GM23338 (cell line): ENCODE results near the gene TRABD. TPM values are rescaled to one million over a fixed set of nuclear protein-coding genes. Genes with fewer than 3 reads are reported as not detected.

ENCODE experiments used
- ATAC-seq: fragments of 200-7000 bp; cut with Tn5 transposase; 3 replicates; pipeline ENCODE4 v1.9.1; 2020
- DNase-seq: peaks from one replicate; pipeline ENCODE4 v3.0.0-alpha.2; 2015; ENCODE audit warnings: low spot score
- H2AFZ ChIP-seq: fragments of 200-600 bp; sonication (generic); 2 replicates; pipeline ENCODE4 v1.8.0; 2016; ENCODE audit warnings: antibody characterized with exemption, mild to moderate bottlenecking, moderate library complexity
- H3F3A ChIP-seq: fragments of 200-600 bp; sonication (generic); replicated peaks from 2 replicates; pipeline ENCODE4 v1.8.0; 2017; ENCODE audit warnings: antibody characterized with exemption, mixed run types, low read depth
- H3K27ac ChIP-seq: fragments of 200-600 bp; sonication (generic); 2 replicates; pipeline ENCODE4 v1.6.1; 2016; ENCODE audit warnings: low read depth
- H3K27me3 ChIP-seq: fragments of 200-600 bp; sonication (generic); 2 replicates; pipeline ENCODE4 v1.8.0; 2016; ENCODE audit warnings: mild to moderate bottlenecking, mixed run types, moderate library complexity; ENCODE audit not compliant: insufficient read depth
- H3K36me3 ChIP-seq: fragments of 200-600 bp; sonication (generic); 2 replicates; pipeline ENCODE4 v1.8.0; 2016; ENCODE audit warnings: mild to moderate bottlenecking; ENCODE audit not compliant: insufficient read depth
- H3K4me1 ChIP-seq: fragments of 200-600 bp; sonication (generic); 2 replicates; pipeline ENCODE4 v1.8.0; 2016; ENCODE audit warnings: mild to moderate bottlenecking, moderate library complexity; ENCODE audit not compliant: insufficient read depth
- H3K4me2 ChIP-seq: fragments of 200-600 bp; sonication (generic); 2 replicates; pipeline ENCODE4 v1.7.1; 2017; ENCODE audit warnings: mixed run types
- H3K4me3 ChIP-seq: fragments of 200-600 bp; sonication (generic); 2 replicates; pipeline ENCODE4 v1.6.1; 2016; ENCODE audit warnings: mixed run types
- H3K79me2 ChIP-seq: fragments of 200-600 bp; sonication (generic); replicated peaks from 2 replicates; pipeline ENCODE4 v1.8.0; 2017; ENCODE audit warnings: mild to moderate bottlenecking; ENCODE audit not compliant: insufficient read depth
- H3K9me2 ChIP-seq: fragments of 200-600 bp; sonication (generic); 2 replicates; pipeline ENCODE4 v1.8.0; 2017; ENCODE audit not compliant: insufficient read depth
- H4K20me1 ChIP-seq: fragments of 200-600 bp; sonication (generic); replicated peaks from 2 replicates; pipeline ENCODE4 v1.8.0; 2017; ENCODE audit warnings: mild to moderate bottlenecking; ENCODE audit not compliant: insufficient read depth
- H3K27ac Mint-ChIP-seq: 2 replicates; pipeline ENCODE4 v1.8.0; 2020; ENCODE audit warnings: inconsistent platforms, mild to moderate bottlenecking, moderate library complexity, mixed read lengths
- H3K27me3 Mint-ChIP-seq: 3 replicates; pipeline ENCODE4 v1.8.0; 2022; ENCODE audit warnings: low read depth, mild to moderate bottlenecking, moderate library complexity, mixed read lengths, inconsistent platforms; ENCODE audit not compliant: insufficient read depth, poor library complexity
- H3K36me3 Mint-ChIP-seq: 3 replicates; pipeline ENCODE4 v1.8.0; 2021; ENCODE audit warnings: low read depth, mild to moderate bottlenecking, inconsistent platforms, moderate library complexity, mixed read lengths
- H3K4me1 Mint-ChIP-seq: 3 replicates; pipeline ENCODE4 v1.8.0; 2020; ENCODE audit warnings: mild to moderate bottlenecking, inconsistent platforms, mixed read lengths
- H3K4me3 Mint-ChIP-seq: 3 replicates; pipeline ENCODE4 v1.8.0; 2021; ENCODE audit warnings: moderate library complexity, mild to moderate bottlenecking, inconsistent platforms, mixed read lengths
- H3K9me3 Mint-ChIP-seq: 3 replicates; pipeline ENCODE4 v1.8.0; 2020; ENCODE audit warnings: moderate library complexity, mild to moderate bottlenecking, inconsistent platforms, mixed read lengths
- CREB1 ChIP-seq: fragments of 250-450 bp; sonication (Bioruptor Pico); IDR thresholded peaks from 2 replicates; pipeline ENCODE4 v1.5.0; 2020; ENCODE audit warnings: low read depth, mild to moderate bottlenecking, moderate library complexity
- CTCF ChIP-seq, 2 experiments: fragments of 200-600 bp in 1 of 2; sonication (generic) in 1 of 2; conservative IDR thresholded peaks; 2 replicates each; pipeline versions ENCODE4 v1.5.1 to v1.6.1; 2016 to 2017; ENCODE audit warnings: antibody characterized with exemption in 2 of 2, low read depth in 2 of 2, mild to moderate bottlenecking in 2 of 2, moderate library complexity in 1 of 2
- EZH2 ChIP-seq: fragments of 200-600 bp; sonication (generic); IDR thresholded peaks from one replicate; pipeline ENCODE4 v1.8.0; 2017; ENCODE audit warnings: antibody characterized with exemption, mild to moderate bottlenecking, low read depth; ENCODE audit not compliant: unreplicated experiment
- EZH2phosphoT487 ChIP-seq: fragments of 200-600 bp; sonication (generic); IDR thresholded peaks from one replicate; pipeline ENCODE4 v1.8.1; 2018; ENCODE audit warnings: antibody characterized with exemption; ENCODE audit not compliant: unreplicated experiment
- JUNB ChIP-seq: IDR thresholded peaks from one replicate; pipeline ENCODE4 v1.6.1; 2016; ENCODE audit warnings: antibody characterized with exemption; ENCODE audit not compliant: unreplicated experiment
- NANOG ChIP-seq: IDR thresholded peaks from 2 replicates; pipeline ENCODE4 v1.6.1; 2016; ENCODE audit warnings: antibody characterized with exemption, borderline replicate concordance
- POLR2AphosphoS5 ChIP-seq: IDR thresholded peaks from 2 replicates; pipeline ENCODE4 v1.6.1; 2016; ENCODE audit warnings: antibody characterized with exemption, low read depth
- REST ChIP-seq: IDR thresholded peaks from one replicate; pipeline ENCODE4 v1.6.1; 2018; ENCODE audit warnings: antibody characterized with exemption; ENCODE audit not compliant: unreplicated experiment
- STAT1 ChIP-seq: IDR thresholded peaks from one replicate; pipeline ENCODE4 v1.6.1; 2016; ENCODE audit warnings: antibody characterized with exemption; ENCODE audit not compliant: unreplicated experiment
- ZNF114 ChIP-seq: fragments of 250-450 bp; sonication (Bioruptor Pico); IDR thresholded peaks from 2 replicates; pipeline ENCODE4 v1.5.0; 2020; ENCODE audit warnings: mild to moderate bottlenecking, moderate library complexity
- ZNF331 ChIP-seq: fragments of 250-450 bp; sonication (Bioruptor Pico); IDR thresholded peaks from 2 replicates; pipeline ENCODE4 v1.5.0; 2020; ENCODE audit warnings: low read depth, mild to moderate bottlenecking, moderate library complexity
- ZNF462 ChIP-seq: fragments of 250-450 bp; sonication (Bioruptor Pico); IDR thresholded peaks from 2 replicates; pipeline ENCODE4 v1.5.0; 2020; ENCODE audit warnings: mild to moderate bottlenecking, moderate library complexity
- polyA plus RNA-seq: library from polyadenylated mRNA; unstranded; fragments of >200 nt; fragmentation: Nextera tagmentation; extraction: Ambion mirVana; gene quantifications from 2 replicates; pipeline ENCODE4 v1.2.1, GENCODE V29; 2016
- total RNA-seq: library from RNA; depleted of rRNA; stranded (reverse); fragments of >200 nt; shearing (Covaris generic); gene quantifications from 2 replicates; pipeline ENCODE4 v1.2.3, GENCODE V29; 2014
- TF ChIP-seq, protein P1 (sequence below): IDR thresholded peaks from 2 replicates; pipeline ENCODE4 v1.6.1; 2016; ENCODE audit warnings: antibody characterized with exemption

Gene TRABD
- total and polyA plus RNA-seq, 2 experiments from 2014 or later = 44.1 to 66.1 TPM

DNA sequence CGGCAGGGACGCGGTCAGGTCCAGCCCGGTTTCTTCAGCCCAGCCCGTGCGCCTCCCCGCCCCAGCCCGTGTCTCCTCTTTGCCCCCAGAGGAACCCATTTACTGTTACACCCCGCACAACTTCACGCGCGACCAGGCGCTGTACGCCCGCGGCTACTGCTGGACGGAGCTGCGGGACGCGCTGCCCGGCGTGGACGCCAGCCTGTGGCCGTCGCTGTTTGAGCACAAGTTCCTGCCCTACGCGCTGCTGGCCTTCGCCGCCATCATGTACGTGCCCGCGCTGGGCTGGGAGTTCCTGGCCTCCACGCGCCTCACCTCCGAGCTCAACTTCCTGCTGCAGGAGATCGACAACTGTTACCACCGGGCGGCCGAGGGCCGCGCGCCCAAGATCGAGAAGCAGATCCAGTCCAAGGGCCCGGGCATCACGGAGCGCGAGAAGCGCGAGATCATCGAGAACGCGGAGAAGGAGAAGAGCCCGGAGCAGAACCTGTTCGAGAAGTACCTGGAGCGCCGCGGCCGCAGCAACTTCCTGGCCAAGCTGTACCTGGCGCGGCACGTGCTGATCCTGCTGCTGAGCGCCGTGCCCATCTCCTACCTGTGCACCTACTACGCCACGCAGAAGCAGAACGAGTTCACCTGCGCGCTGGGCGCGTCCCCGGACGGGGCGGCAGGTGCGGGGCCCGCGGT lies 8.7 kb upstream of the TRABD start:
- Histone ChIP-seq H3K36me3 (no peaks in the 10 kb centered on the region), H2AFZ (no peak overlapping the region), H3K27me3 (no peaks in the 10 kb centered on the region), H3K4me2 (no peak overlapping the region), H3K4me1 (no peaks in the 10 kb centered on the region), H3K9me2 (no peaks in the 10 kb centered on the region), H3K27ac (no peak overlapping the region), H3K4me3 (no peak overlapping the region), H3K79me2 (no peaks in the 10 kb centered on the region), H4K20me1 (no peaks in the 10 kb centered on the region), H3F3A (no peaks in the 10 kb centered on the region)
- Mint-ChIP-seq H3K4me1 (peaks cover 2% of the 10 kb centered on the region; the same call in 1 of the 3 replicates), H3K27me3 (peaks cover 10% of the 10 kb centered on the region), H3K4me3 (no peak overlapping the region), H3K27ac (no peak overlapping the region), H3K36me3 (peaks cover 4% of the 10 kb centered on the region; the same call in 1 of the 3 replicates), H3K9me3 (no peaks in the 10 kb centered on the region)
- DNase-seq = peak; percentile 24
- TF ChIP-seq, protein P1, sequence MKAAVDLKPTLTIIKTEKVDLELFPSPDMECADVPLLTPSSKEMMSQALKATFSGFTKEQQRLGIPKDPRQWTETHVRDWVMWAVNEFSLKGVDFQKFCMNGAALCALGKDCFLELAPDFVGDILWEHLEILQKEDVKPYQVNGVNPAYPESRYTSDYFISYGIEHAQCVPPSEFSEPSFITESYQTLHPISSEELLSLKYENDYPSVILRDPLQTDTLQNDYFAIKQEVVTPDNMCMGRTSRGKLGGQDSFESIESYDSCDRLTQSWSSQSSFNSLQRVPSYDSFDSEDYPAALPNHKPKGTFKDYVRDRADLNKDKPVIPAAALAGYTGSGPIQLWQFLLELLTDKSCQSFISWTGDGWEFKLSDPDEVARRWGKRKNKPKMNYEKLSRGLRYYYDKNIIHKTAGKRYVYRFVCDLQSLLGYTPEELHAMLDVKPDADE = no peak
- no peak for TF ChIP-seq ZNF331 (CRISPR knock-in tag)
- TF ChIP-seq STAT1 = no peak
- TF ChIP-seq ZNF462 (CRISPR knock-in tag) = no peak
- no peak for TF ChIP-seq EZH2phosphoT487
- TF ChIP-seq POLR2AphosphoS5 = no peak
- TF ChIP-seq CTCF (conservative IDR thresholded peaks at IDR 0.05; ENCODE audit: low read depth in 2 of 2) = no peak
- TF ChIP-seq ZNF114 (CRISPR knock-in tag) = no peak
- no peak for TF ChIP-seq JUNB
- no peak for TF ChIP-seq EZH2
- TF ChIP-seq NANOG = no peak
- TF ChIP-seq REST = no peak
- no peak for TF ChIP-seq CREB1 (CRISPR knock-in tag)
- ATAC-seq = no peak
